Neutrophil (primary cell): ENCODE results near the gene HDAC11.

Source experiments
- H3K27ac ChIP-seq: fragments of 200-600 bp; sonication (generic); 2 replicates; pipeline ENCODE4 v1.5.1; 2016; ENCODE audit warnings: mild to moderate bottlenecking, moderate library complexity
- H3K27me3 ChIP-seq: fragments of 200-600 bp; sonication (generic); 2 replicates; pipeline ENCODE4 v1.6.0; 2016; ENCODE audit warnings: mild to moderate bottlenecking
- H3K36me3 ChIP-seq: fragments of 200-600 bp; sonication (generic); 2 replicates; pipeline ENCODE4 v1.5.1; 2017
- H3K4me1 ChIP-seq, 2 experiments: fragments of 200-600 bp in 1 of 2; sonication (generic) in 1 of 2; 1 replicate in 1 of 2; 2 replicates in 1 of 2; pipeline versions ENCODE4 v1.5.1 to v1.6.1; 2013 to 2016; ENCODE audit warnings: low read depth in 1 of 2, low read length in 1 of 2, mild to moderate bottlenecking in 1 of 2, moderate library complexity in 1 of 2; ENCODE audit not compliant: control insufficient read depth in 1 of 2, insufficient read depth in 1 of 2
- H3K4me3 ChIP-seq, 2 experiments: fragments of 200-600 bp in 1 of 2; sonication (generic) in 1 of 2; 1 replicate in 1 of 2; 2 replicates in 1 of 2; pipeline ENCODE4 v1.5.1; 2013 to 2016; ENCODE audit warnings: low read depth in 1 of 2, low read length in 1 of 2, mild to moderate bottlenecking in 1 of 2, moderate library complexity in 1 of 2
- H3K9me3 ChIP-seq: fragments of 200-600 bp; sonication (generic); 2 replicates; pipeline ENCODE4 v1.5.1; 2016
- TF ChIP-seq, protein P1 (sequence below): fragments of 200-600 bp; sonication (generic); IDR thresholded peaks from 2 replicates; pipeline ENCODE4 v1.5.1; 2016; ENCODE audit warnings: antibody characterized with exemption

HDAC11 gene

DNA sequence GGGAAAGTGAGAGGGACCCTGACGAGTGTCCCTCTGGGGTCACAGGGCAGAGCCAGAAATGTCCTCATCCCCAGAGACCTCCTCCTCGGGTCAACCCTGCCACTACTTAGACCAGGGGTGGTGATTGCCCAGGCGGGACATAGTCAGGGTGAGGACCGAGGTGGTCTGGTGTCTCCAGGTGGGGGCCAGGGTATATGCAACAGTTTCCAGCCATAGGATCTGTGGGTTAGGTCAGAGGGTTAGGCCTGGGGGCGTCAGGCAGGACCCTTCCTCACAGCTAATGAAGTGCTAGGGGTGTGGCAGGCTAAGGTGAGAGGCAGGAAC lies 46.5 kb downstream of the HDAC11 start:
- H3K4me3 ChIP-seq: no peak overlapping the region
- no peaks in the 10 kb centered on the region for H3K9me3 ChIP-seq
- H3K36me3 ChIP-seq: no peaks in the 10 kb centered on the region
- H3K27me3 ChIP-seq: no peaks in the 10 kb centered on the region
- H3K27ac ChIP-seq: no peak overlapping the region
- TF ChIP-seq, protein P1, sequence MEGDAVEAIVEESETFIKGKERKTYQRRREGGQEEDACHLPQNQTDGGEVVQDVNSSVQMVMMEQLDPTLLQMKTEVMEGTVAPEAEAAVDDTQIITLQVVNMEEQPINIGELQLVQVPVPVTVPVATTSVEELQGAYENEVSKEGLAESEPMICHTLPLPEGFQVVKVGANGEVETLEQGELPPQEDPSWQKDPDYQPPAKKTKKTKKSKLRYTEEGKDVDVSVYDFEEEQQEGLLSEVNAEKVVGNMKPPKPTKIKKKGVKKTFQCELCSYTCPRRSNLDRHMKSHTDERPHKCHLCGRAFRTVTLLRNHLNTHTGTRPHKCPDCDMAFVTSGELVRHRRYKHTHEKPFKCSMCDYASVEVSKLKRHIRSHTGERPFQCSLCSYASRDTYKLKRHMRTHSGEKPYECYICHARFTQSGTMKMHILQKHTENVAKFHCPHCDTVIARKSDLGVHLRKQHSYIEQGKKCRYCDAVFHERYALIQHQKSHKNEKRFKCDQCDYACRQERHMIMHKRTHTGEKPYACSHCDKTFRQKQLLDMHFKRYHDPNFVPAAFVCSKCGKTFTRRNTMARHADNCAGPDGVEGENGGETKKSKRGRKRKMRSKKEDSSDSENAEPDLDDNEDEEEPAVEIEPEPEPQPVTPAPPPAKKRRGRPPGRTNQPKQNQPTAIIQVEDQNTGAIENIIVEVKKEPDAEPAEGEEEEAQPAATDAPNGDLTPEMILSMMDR: no peak
- no peaks in the 10 kb centered on the region for H3K4me1 ChIP-seq

DNA sequence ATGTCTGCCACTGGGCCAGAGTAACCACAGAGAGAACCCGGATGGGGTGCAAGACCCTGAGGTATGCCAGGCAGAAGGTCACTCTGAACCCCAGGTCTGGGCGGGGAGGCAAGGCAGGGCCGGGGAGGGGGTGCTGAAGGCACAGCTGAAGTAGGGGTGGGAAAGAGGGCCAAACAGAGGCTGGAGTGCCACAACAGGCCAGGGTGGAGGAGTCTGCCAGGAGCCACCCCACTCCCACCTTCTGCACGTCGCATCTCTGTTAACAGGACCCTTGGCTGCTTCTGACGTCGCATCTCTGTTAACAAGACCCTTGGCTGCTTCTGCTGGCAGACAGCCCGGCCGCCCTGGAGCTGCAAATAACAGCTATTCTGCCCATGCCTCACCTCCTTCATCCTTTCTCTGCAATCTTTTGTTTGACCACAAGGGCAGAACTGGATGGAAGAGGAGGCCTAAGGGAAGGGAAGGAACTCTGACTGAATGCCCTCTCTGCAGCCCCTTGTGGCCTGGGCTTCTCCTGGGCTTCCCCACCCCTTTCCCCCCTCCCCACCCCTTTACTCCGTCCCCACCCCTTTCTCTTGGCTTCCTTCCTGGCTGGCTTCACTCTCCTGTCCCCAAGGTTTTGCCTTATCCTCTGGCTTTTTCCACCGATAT lies 48.2 kb downstream of the HDAC11 start:
- Histone ChIP-seq H3K4me3 (no peak overlapping the region), H3K9me3 (no peaks in the 10 kb centered on the region), H3K27ac (no peak overlapping the region), H3K27me3 (no peaks in the 10 kb centered on the region), H3K36me3 (no peaks in the 10 kb centered on the region), H3K4me1 (no peaks in the 10 kb centered on the region)
- TF ChIP-seq, protein P1: no peak

DNA sequence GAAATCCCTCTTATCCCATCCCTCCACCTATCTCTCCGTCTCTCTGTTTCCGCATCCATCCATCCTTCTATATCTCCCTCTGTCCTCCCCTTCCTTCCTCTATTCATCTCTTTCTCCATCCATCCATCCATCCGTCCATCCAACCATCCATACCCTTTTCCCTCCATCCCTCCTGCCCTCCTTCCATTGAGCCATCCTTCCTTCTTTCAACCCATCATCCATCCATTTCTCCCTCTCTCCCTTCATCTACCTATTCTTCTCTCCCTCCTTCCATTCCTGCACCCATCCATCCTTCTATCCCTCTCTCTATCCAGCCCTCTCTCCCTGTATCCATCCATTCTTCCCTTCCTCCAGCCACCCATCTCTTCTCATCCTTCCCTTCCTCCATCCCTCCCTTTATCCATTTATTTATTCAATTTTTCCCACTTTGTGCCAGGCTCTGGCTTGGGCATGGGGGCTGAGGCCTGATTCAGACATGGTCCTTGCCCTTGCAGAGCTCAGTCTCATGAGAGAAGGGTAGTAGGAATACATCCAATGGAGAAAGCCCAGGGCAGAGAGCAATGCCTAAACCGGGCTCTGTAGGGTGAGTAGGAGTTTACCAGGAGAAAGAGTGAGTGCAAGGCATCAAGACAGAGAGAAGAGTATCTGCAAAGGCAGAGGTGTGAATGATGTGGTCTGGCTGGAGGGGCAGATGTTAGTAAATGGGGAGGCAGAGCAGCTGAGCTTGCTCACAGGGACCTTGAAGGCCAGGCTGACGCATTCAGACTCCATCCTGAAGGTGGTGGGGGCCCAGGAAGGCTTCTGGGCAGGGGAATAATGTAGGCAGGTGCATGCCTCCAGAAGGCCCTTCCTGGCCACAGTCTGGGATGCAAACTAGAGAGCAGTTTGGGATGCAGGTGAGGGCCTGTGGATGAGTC lies 49.3 kb downstream of the HDAC11 start:
- no peaks in the 10 kb centered on the region for H3K4me1 ChIP-seq

DNA sequence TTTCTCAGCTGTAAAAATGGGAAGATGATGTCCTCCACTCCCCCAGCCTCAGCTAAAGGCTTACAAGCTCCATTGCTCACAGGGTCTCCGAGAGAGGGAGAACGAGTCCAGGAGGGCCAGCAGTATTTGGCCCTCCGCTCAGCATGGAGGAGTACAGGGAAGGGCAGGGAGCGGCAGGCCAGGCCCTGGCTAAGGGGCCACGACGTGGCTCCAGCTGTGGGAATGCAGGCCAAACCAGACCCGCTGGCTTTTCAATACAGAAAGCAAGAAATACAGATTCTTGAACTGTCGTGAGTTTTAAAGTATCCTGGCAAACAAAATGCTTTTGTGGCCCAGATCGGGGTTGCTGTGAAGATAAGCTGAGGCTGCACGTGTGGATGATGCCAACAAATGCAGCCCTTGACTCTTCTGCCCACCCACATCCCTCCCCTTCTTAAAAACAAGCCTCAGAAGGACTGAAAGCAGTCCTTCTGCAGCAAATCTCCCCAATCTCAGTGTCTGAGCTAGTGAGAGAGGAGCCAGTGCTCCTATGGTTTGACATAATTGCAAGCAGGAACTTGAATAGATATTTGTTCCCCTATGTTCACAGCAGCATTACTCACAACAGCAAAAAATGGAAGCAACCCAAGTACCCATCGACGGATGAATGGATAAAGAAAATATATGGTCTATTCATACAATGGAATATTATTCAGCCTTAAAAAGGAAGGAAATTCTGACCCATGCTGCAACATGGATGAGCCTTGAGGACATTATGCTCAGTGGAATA lies 50.3 kb downstream of the HDAC11 start:
- Histone ChIP-seq H3K9me3 (no peaks in the 10 kb centered on the region), H3K27me3 (no peaks in the 10 kb centered on the region), H3K4me1 (no peaks in the 10 kb centered on the region), H3K27ac (no peak overlapping the region), H3K36me3 (no peaks in the 10 kb centered on the region), H3K4me3 (no peak overlapping the region)
- TF ChIP-seq, protein P1: no peak

More for the DNA sequence above, 49.3 kb downstream of the HDAC11 start:
- Histone ChIP-seq H3K4me3 (no peak overlapping the region), H3K27ac (no peak overlapping the region), H3K27me3 (no peaks in the 10 kb centered on the region), H3K9me3 (no peaks in the 10 kb centered on the region), H3K36me3 (no peaks in the 10 kb centered on the region)
- TF ChIP-seq, protein P1: no peak

DNA sequence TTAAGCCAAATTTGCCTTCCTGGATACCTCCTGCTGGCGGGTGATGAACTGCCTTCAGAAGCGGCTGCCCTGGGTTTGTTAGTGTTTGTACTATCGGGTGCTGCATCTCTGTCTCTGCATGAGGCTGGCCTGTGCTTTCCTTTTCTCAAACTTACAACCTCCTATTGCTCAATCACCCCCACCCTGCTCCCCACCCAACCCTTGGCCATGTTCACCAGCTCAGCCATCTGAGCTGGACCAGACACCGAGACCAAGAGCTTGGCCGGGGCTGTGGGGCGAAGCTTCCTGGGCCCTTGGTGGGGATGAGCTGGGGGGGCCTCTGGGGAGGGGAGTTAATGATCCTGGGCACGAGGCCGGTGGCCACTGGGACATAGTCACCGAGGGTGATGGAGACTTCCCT lies 52.0 kb downstream of the HDAC11 start:
- H3K27me3 ChIP-seq: peaks cover 4% of the 10 kb centered on the region
- no peaks in the 10 kb centered on the region for H3K9me3 ChIP-seq
- no peak overlapping the region for H3K4me3 ChIP-seq
- H3K36me3 ChIP-seq: no peaks in the 10 kb centered on the region
- no peaks in the 10 kb centered on the region for H3K4me1 ChIP-seq
- TF ChIP-seq, protein P1: no peak
- no peak overlapping the region for H3K27ac ChIP-seq
